Vagina (tissue), 2 donors: Measurements from ENCODE around the gene CDH4.

Experiments
- POLR2A ChIP-seq, 2 donors: fragments of 450-650 bp; IDR thresholded peaks; one replicate each; pipeline ENCODE4 v1.6.1; 2017; ENCODE audit warnings: antibody characterized with exemption in 2 of 2, mild to moderate bottlenecking in 2 of 2, moderate library complexity in 2 of 2
- POLR2AphosphoS5 ChIP-seq, 2 donors: sonication (generic); formaldehyde crosslinking; IDR thresholded peaks; one replicate each; pipeline ENCODE4 v1.9.0; 2017; ENCODE audit warnings: antibody characterized with exemption in 2 of 2, mild to moderate bottlenecking in 2 of 2, low read depth in 1 of 2; ENCODE audit not compliant: insufficient read depth in 1 of 2
- TF ChIP-seq, protein P1 (sequence below), 3 experiments: fragments of 450-650 bp in 2 of 3; fragments of 200-600 bp in 1 of 3; sonication (generic) in 1 of 3; IDR thresholded peaks; one replicate each; pipeline ENCODE4 v1.5.1; 2017 to 2019; ENCODE audit warnings: antibody characterized with exemption in 3 of 3, mild to moderate bottlenecking in 2 of 3, moderate library complexity in 2 of 3

DNA sequence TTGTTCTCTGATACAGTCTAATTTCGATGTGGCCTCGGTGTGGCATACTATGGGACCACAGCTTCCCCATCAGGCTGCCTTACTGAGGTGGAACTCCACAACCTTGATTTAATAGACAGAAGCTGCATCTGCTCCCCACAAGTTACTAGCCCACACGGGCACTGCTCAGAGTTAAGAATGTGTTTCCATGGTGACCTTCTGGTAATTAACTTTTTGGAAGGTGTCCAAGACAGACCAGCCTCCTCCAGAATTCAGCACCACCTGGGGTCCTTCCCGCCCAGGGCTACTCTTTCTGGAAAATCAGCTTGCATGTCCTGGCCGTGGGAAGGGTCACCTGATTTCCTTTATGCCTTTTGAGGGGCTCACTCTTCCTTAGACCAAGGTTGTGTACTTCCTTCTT lies 48.7 kb upstream of the CDH4 start:
- no peak for TF ChIP-seq POLR2A (IDR thresholded peaks at IDR 0.05)
- TF ChIP-seq, protein P1, sequence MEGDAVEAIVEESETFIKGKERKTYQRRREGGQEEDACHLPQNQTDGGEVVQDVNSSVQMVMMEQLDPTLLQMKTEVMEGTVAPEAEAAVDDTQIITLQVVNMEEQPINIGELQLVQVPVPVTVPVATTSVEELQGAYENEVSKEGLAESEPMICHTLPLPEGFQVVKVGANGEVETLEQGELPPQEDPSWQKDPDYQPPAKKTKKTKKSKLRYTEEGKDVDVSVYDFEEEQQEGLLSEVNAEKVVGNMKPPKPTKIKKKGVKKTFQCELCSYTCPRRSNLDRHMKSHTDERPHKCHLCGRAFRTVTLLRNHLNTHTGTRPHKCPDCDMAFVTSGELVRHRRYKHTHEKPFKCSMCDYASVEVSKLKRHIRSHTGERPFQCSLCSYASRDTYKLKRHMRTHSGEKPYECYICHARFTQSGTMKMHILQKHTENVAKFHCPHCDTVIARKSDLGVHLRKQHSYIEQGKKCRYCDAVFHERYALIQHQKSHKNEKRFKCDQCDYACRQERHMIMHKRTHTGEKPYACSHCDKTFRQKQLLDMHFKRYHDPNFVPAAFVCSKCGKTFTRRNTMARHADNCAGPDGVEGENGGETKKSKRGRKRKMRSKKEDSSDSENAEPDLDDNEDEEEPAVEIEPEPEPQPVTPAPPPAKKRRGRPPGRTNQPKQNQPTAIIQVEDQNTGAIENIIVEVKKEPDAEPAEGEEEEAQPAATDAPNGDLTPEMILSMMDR (IDR thresholded peaks at IDR 0.05): no peak
- no peak for TF ChIP-seq POLR2AphosphoS5 (IDR thresholded peaks at IDR 0.05; ENCODE audit: insufficient read depth in 1 of 2, low read depth in 1 of 2)
